Stimulated activated CD4-positive, alpha-beta T cell treated with anti-CD3 and anti-CD28 coated beads, Interleukin-12 subunit alpha, Interleukin-12 subunit beta, amount 100 ng/mL, for 24 hours (primary cell): Measurements from ENCODE around the gene OR1F1.
"Not testable (repeated sequence)": the region's sequence is repeated elsewhere in the genome, so short reads cannot be mapped to it uniquely, and the experiment has no call there.

Experiments
- DNase-seq, 2 experiments: peaks; one replicate each; pipeline ENCODE4 v3.0.0-alpha.2; 2020; ENCODE audit warnings: low read depth in 2 of 2

OR1F1 gene

GRCh38 chr16:3187798-3188674 is at the start of gene OR1F1:
Gene OR1F1, plus strand, starts transcription at chr16:3188204.
- peak; percentile 70 to 80 for DNase-seq

- DNase-seq, result no peak
These were observed 49.7 kb upstream of the OR1F1 start for GRCh38 chr16:3138342-3138741.

GRCh38 chr16:3138823-3139426 is 49.1 kb upstream of the OR1F1 start:
- no peak for DNase-seq

- not testable (repeated sequence) for DNase-seq
These were observed 48.4 kb upstream of the OR1F1 start for GRCh38 chr16:3139561-3139960.

- no peak for DNase-seq
These were observed 47.2 kb upstream of the OR1F1 start for GRCh38 chr16:3140603-3141427.

GRCh38 chr16:3141781-3142311 is 46.2 kb upstream of the OR1F1 start:
- no peak for DNase-seq

- no peak for DNase-seq
These were observed 45.7 kb upstream of the OR1F1 start for GRCh38 chr16:3142327-3142726.

GRCh38 chr16:3142770-3143169 is 45.2 kb upstream of the OR1F1 start:
- no peak for DNase-seq

- DNase-seq, result no peak
These were observed 44.8 kb upstream of the OR1F1 start for GRCh38 chr16:3143189-3143588.

GRCh38 chr16:3143598-3144320 is 44.2 kb upstream of the OR1F1 start:
- no peak for DNase-seq

- no peak for DNase-seq
These were observed 43.6 kb upstream of the OR1F1 start for GRCh38 chr16:3144321-3144983.

GRCh38 chr16:3145151-3145550 is 42.9 kb upstream of the OR1F1 start:
- DNase-seq, result no peak

- DNase-seq, result no peak
These were observed 42.3 kb upstream of the OR1F1 start for GRCh38 chr16:3145660-3146059.

- no peak for DNase-seq
These were observed 40.8 kb upstream of the OR1F1 start for GRCh38 chr16:3147046-3147756.

- DNase-seq, result no peak
These were observed 40.3 kb upstream of the OR1F1 start for GRCh38 chr16:3147757-3148104.

- DNase-seq, result no peak
These were observed 39.5 kb upstream of the OR1F1 start for GRCh38 chr16:3148256-3149192.

- no peak for DNase-seq
These were observed 38.8 kb upstream of the OR1F1 start for GRCh38 chr16:3149193-3149530.

GRCh38 chr16:3149630-3150345 is 38.2 kb upstream of the OR1F1 start:
- no peak for DNase-seq
